Measurements from ENCODE around the gene LVRN.

DNA sequence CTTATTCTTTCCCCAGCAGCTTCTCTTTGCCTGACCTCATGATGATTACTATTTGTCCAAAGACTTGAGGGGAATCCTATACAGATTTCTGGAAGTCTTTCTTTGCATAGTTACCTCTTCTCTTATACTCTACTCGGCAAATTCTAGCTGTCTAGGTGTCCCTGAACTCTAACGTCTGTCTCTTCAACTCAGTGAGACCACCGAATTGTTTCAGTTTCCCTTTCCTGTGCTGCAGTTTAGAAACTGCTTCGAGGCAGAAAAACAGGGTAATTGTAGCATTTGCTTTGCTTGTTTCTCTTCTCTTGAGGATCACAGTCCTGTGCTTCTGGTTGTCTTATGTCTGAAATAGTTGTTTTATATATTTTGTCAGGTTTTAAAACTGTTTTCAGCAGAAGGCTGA is 14.8 kb downstream of the LVRN start:
- TF ChIP-seq, protein P1, sequence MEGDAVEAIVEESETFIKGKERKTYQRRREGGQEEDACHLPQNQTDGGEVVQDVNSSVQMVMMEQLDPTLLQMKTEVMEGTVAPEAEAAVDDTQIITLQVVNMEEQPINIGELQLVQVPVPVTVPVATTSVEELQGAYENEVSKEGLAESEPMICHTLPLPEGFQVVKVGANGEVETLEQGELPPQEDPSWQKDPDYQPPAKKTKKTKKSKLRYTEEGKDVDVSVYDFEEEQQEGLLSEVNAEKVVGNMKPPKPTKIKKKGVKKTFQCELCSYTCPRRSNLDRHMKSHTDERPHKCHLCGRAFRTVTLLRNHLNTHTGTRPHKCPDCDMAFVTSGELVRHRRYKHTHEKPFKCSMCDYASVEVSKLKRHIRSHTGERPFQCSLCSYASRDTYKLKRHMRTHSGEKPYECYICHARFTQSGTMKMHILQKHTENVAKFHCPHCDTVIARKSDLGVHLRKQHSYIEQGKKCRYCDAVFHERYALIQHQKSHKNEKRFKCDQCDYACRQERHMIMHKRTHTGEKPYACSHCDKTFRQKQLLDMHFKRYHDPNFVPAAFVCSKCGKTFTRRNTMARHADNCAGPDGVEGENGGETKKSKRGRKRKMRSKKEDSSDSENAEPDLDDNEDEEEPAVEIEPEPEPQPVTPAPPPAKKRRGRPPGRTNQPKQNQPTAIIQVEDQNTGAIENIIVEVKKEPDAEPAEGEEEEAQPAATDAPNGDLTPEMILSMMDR (IDR thresholded peaks at IDR 0.05) = no peak
- no peak for TF ChIP-seq POLR2A (IDR thresholded peaks at IDR 0.05)
